GM19025 (cell line): ENCODE results near the gene CCDC122.

Experiments used
- ATAC-seq: cut with Tn5 transposase; IDR thresholded peaks from one replicate; pipeline ENCODE4 v1.9.1; 2021; ENCODE audit warnings: mild to moderate bottlenecking, low read depth, moderate library complexity; ENCODE audit not compliant: unreplicated experiment

Gene CCDC122

DNA sequence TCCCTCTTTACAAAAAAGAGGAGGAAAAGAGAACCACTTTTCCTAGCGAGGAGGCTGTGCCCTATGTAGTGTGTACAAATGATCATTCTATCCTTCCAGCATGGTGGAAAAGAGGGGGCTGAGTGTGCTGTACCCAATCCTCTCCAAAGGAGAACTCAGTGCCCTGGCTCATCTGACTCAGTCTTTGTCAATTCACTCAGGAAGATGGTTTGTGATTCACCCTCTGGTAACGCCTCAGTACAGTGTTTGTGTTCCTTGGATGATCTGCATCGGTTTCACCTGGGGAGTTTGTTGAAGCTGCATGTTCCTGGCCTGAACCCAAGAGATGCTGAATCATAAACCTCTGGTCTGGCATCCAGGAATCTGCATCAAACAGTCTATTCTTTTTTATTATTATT is 74.5 kb downstream of the CCDC122 start:
- no peak for ATAC-seq

DNA sequence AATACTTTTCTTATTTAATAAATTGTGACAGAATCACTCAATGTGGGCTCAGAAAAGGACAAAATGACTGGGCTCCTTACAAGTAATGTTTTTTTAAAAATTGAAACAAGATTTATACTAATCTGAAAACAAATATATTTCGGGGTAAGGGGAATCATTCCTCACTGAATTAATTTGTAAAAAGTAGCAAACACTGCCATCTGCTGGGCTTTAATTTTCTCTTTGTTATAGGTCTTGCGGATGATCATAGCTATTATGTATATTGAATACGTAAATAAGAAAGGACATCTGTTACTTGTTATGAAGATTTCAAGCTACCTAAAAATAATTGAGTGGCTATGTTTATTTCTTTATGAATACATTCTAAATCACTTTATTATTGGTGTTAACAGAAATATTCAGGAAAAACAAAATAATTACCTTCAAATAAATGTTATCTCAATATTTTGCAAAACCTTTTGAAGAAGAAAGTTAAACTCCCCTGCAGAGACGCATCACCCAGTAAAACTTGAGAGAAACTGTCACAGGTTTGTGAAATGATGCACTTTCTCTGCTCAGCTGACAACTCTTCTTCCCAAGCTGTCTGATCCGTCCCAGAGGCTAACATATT is 75.0 kb downstream of the CCDC122 start:
- ATAC-seq: no peak

- ATAC-seq: no peak
Measured at GRCh38 chr13:43802511-43802910, 77.0 kb downstream of the CCDC122 start.

DNA sequence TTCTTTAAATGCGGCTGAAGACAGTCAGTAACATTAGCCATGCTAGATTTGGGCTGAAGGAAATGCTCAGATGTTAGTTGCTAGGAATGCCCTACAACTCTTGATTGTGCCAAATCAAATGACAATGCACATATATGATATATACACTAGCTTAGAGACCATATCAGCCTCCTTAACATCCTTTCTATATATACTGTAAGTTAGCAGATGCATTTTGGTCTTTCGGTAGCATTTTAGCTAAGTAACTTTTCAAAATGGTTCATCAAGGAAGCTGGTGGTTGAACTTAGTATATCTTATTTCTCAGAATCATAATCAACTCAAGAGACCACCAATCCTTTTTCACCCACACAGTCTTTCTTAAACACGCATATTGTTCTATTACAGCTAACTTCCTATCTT is 78.7 kb downstream of the CCDC122 start:
- no peak for ATAC-seq

DNA sequence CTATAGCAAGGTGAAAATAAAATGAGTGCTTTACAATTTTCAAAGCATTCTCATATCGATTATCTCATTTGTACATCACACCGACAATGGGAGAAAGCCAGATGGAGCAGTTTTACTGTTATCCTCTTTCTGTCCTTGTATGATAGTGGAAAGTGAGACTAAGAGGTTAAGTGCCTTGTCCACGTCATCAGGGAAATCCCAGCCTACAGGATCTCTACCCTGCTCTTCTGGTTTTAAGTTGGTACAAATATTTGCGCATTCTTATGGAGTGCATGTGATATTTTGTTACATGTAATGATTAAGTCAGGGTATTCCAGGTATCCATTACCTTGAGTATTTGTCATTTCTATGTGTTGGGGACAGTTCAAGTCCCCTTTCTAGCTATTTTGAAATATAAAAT is 80.3 kb downstream of the CCDC122 start:
- ATAC-seq: no peak

DNA sequence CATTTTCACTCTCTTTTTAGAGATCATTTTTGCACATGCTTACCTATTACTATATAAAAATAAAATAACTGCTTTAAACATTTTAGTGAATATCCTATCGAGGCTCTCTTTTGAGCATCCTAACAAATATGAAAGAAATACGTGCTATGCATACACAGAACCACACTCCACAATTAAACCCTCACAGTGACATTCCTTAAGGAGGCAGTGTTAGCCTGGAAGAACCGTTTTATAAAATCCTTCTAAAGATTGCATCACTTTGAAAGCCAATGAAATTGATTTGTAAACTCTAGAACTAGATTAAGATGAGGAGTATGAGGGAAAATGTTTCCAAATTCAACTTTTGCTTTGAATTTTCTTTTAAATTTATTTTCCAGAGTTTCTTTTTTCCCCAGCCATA is 81.7 kb downstream of the CCDC122 start:
- ATAC-seq: no peak

- ATAC-seq: no peak
Measured at GRCh38 chr13:43797159-43797558, 82.4 kb downstream of the CCDC122 start.

GRCh38 chr13:43794416-43794815 is 85.1 kb downstream of the CCDC122 start:
- no peak for ATAC-seq

- ATAC-seq: no peak
Measured at GRCh38 chr13:43792076-43792881, 87.3 kb downstream of the CCDC122 start.

DNA sequence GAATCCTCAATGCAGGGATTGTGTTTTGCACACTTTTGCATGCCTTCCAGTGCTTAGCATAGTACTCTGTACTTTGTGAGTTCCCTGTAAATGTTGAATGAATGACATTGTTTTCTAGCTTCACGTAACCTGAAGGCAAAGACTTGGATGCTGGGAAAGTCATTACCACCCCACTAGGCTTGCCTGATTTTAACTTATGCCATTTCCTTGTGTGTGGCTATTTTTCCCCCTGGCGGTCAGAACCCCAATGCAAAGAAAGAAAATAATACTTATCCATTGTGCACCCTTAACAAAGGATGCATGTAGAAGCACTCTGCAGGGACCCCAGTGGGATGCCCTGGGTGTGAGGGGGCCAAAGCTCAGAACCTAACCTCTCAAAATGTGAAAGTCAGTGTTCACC is 91.5 kb downstream of the CCDC122 start:
- no peak for ATAC-seq

DNA sequence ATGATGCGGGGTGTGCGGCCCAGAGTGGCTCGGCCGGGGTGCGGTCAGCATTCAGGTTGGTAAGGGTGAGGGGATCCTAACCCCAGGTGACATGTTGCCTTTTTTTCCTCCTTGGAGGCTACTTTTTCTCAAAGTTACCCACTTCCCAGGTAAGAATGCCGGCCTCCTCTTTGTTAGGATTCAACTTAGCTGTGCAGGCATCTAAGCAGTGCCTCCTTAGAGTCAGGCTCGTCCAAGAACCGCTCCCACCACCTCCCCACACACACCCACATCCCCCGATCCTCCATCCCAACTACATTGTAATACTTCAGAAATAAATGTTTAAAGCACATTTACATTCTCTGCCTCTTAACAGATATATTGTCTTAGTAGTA is 92.0 kb downstream of the CCDC122 start:
- ATAC-seq: no peak

- ATAC-seq: no peak
Measured at GRCh38 chr13:43786766-43787517, 92.6 kb downstream of the CCDC122 start, which contains the start of gene ENOX1. Gene ENOX1 (minus strand): TSS chr13:43786972.

- ATAC-seq: no peak
Measured at GRCh38 chr13:43786472-43786765, 93.1 kb downstream of the CCDC122 start.
